HepG2 (cell line): ENCODE results near the gene CBY2. TPM values are rescaled to one million over a fixed set of nuclear protein-coding genes. Genes with fewer than 3 reads are reported as not detected.

Experiments used
- ATAC-seq: fragments of 200-7000 bp; cut with Tn5 transposase; 3 replicates; pipeline ENCODE4 v1.9.1; 2020; ENCODE audit warnings: mild to moderate bottlenecking, moderate library complexity
- BruUV-seq: library from RNA; stranded (reverse); fragments of 400-500 nt; replicated peaks from 2 replicates; lab custom pipeline; 2021; lab: Mats Ljungman, UMichigan
- CTCF ChIA-PET: fragments of 300-600 bp; formaldehyde crosslinking; extraction: SDS; loops from one replicate; lab custom pipeline; 2021; ENCODE audit warnings: low total read pairs, inconsistent platforms, low intra/inter-chr PET ratio; lab: Yijun Ruan, JAX
- POLR2A ChIA-PET: fragments of 350-600 bp; sonication (Branson Sonifier 250); formaldehyde crosslinking; loops from one replicate; lab custom pipeline; 2020; ENCODE audit warnings: antibody characterized with exemption, inconsistent platforms; lab: Yijun Ruan, JAX
- DNase-seq: peaks from one replicate; pipeline ENCODE4 v3.0.0-alpha.2; 2015; ENCODE audit warnings: low spot score
- FAIRE-seq: peaks from 3 replicates; lab custom pipeline; 2011; peaks lifted over from hg19 to GRCh38; lab: Jason Lieb, UNC
- H2AFZ ChIP-seq: one replicate; pipeline ENCODE4 v1.6.1; 2011; ENCODE audit warnings: low read length, inconsistent platforms
- H3K27ac ChIP-seq: fragments of 300-600 bp; 3 replicates; pipeline ENCODE4 v1.8.0; 2011; ENCODE audit warnings: mixed run types, mild to moderate bottlenecking, mixed read lengths, low read length, inconsistent platforms; ENCODE audit not compliant: insufficient read depth; ENCODE audit errors: extremely low read length
- H3K27me3 ChIP-seq, 2 experiments: fragments of 200-600 bp in 1 of 2; 2 replicates in 1 of 2; 3 replicates in 1 of 2; pipeline versions ENCODE4 v1.6.0 to v1.8.0; 2011; ENCODE audit warnings: low read length in 2 of 2, mild to moderate bottlenecking in 2 of 2, moderate library complexity in 2 of 2, inconsistent platforms in 1 of 2; ENCODE audit not compliant: insufficient read depth in 2 of 2, control insufficient read depth in 1 of 2
- H3K36me3 ChIP-seq, 2 experiments: fragments of 200-600 bp in 1 of 2; replicated peaks in 1 of 2; 2 replicates in 1 of 2; 3 replicates in 1 of 2; pipeline versions ENCODE4 v1.5.1 to v1.8.0; 2011; ENCODE audit warnings: low read length in 2 of 2, inconsistent platforms in 1 of 2; ENCODE audit not compliant: insufficient read depth in 2 of 2, control insufficient read depth in 1 of 2
- H3K4me1 ChIP-seq: 2 replicates; pipeline ENCODE4 v1.5.1; 2012; ENCODE audit warnings: low read length, inconsistent platforms; ENCODE audit not compliant: insufficient read depth
- H3K4me2 ChIP-seq: 2 replicates; pipeline ENCODE4 v1.6.0; 2011; ENCODE audit warnings: low read depth, low read length, inconsistent platforms
- H3K4me3 ChIP-seq, 3 experiments: fragments of 200-600 bp in 1 of 3; sonication (generic), shearing (Covaris generic) in 1 of 3; replicated peaks in 1 of 3; 2 replicates each; pipeline ENCODE4 v1.5.1; 2011 to 2016; ENCODE audit warnings: low read length in 3 of 3, inconsistent platforms in 2 of 3, low read depth in 2 of 3, mild to moderate bottlenecking in 2 of 3, control low read depth in 1 of 3, mixed read lengths in 1 of 3; ENCODE audit not compliant: insufficient read depth in 1 of 3
- H3K79me2 ChIP-seq: one replicate; pipeline ENCODE4 v1.6.1; 2011; ENCODE audit warnings: low read length, inconsistent platforms; ENCODE audit not compliant: insufficient read depth
- H3K9ac ChIP-seq: 2 replicates; pipeline ENCODE4 v1.6.0; 2011; ENCODE audit warnings: mild to moderate bottlenecking, low read depth, low read length, inconsistent platforms; ENCODE audit not compliant: insufficient read depth
- H3K9me3 ChIP-seq: 2 replicates; pipeline ENCODE4 v1.5.1; 2012; ENCODE audit warnings: mild to moderate bottlenecking, low read length
- H4K20me1 ChIP-seq: 2 replicates; pipeline ENCODE4 v1.6.0; 2011; ENCODE audit warnings: inconsistent platforms, mild to moderate bottlenecking, low read length, moderate library complexity; ENCODE audit not compliant: insufficient read depth
- NCOA1 ChIP-seq: sonication (generic); formaldehyde crosslinking; IDR thresholded peaks from 2 replicates; pipeline ENCODE4 v1.9.0; 2021; ENCODE audit warnings: missing genetic modification reagents
- PRDM10 ChIP-seq: sonication (generic); formaldehyde crosslinking; IDR thresholded peaks from 2 replicates; pipeline ENCODE4 v1.4.0; 2020; ENCODE audit warnings: low read depth, missing genetic modification reagents
- ZBTB20 ChIP-seq: sonication (generic); formaldehyde crosslinking; IDR thresholded peaks from 2 replicates; pipeline ENCODE4 v1.8.1; 2023; ENCODE audit warnings: missing genetic modification reagents, low read depth, mild to moderate bottlenecking, borderline replicate concordance
- WGBS: methylation state at CpG from one replicate; pipeline ENCODE4 v1.1.6; 2017; ENCODE audit warnings: low lambda C conversion rate; 5-methylcytosine and 5-hydroxymethylcytosine counted together
- in situ Hi-C: cut with HindIII; loops from 2 replicates; pipeline ENCODE4 v1.10.0; 2017; ENCODE audit warnings: low pct_unique_long_range_greater_than_20kb; ENCODE audit not compliant: extremely low pct_ligation_motif_present
- intact Hi-C: fragments of 100-400 bp; cut with micrococcal nuclease; formaldehyde crosslinking; loops from one replicate; pipeline ENCODE4 v1.10.0; 2022; ENCODE audit not compliant: unreplicated experiment
- polyA plus RNA-seq, 8 experiments: library from polyadenylated mRNA; depleted of rRNA in 3 of 8; stranded (reverse) in 7 of 8; unstranded in 1 of 8; fragments of >200 nt; fragmentation: Illumina TruSeq in 4 of 8; extraction: Trizol in 4 of 8; gene quantifications; 2 replicates each; pipeline versions ENCODE4 v1.2.1 to v1.2.3, GENCODE V29; 2011 to 2016; ENCODE audit warnings: low read depth in 4 of 8, missing spikeins in 1 of 8, mixed read lengths in 1 of 8; ENCODE audit not compliant: insufficient read depth in 1 of 8
- total RNA-seq, 5 experiments: library from RNA; depleted of rRNA; stranded (reverse); fragments of >200 nt; fragmentation: Illumina TruSeq; extraction: Trizol; gene quantifications; 2 replicates each; pipeline ENCODE4 v1.2.3, GENCODE V29; 2016; ENCODE audit warnings: low read depth in 1 of 5

The CBY2 gene
- total and polyA plus RNA-seq, 2 of the 13 experiments (the other 11 are each of a cell fraction or from before 2014, with no cell fraction given) = not detected

GRCh38 chr13:45713721-45714120 is 11.6 kb downstream of the CBY2 start (continued):
- TF ChIP-seq PRDM10 (CRISPR knock-in tag) = no peak

- WGBS = 54% methylated on average over 4 of the region's 18 CpGs
- ChIA-PET POLR2A (no interaction called here), CTCF (no interaction called here)
- no peaks in the 10 kb centered on the region for H3K36me3 ChIP-seq
- FAIRE-seq (no peak), DNase-seq (no peak), ATAC-seq (no peak)
- no peak overlapping the region for H3K27ac ChIP-seq
- H3K4me2 ChIP-seq = no peak overlapping the region
- no peaks in the 10 kb centered on the region for H3K79me2 ChIP-seq
- H3K27me3 ChIP-seq = peaks cover 0 to 16% of the 10 kb centered on the region in 2 experiments; a peak in 3 of 5 replicates
- in situ Hi-C loops = no loop called here
- BruUV-seq = no TSS peak
- H4K20me1 ChIP-seq = no peaks in the 10 kb centered on the region
- no peak overlapping the region for H2AFZ ChIP-seq
- H3K4me3 ChIP-seq = no peak overlapping the region
- no peaks in the 10 kb centered on the region for H3K4me1 ChIP-seq
- no peak overlapping the region for H3K9ac ChIP-seq
- no peaks in the 10 kb centered on the region for H3K9me3 ChIP-seq
- intact Hi-C loops = no loop called here
- no peak for TF ChIP-seq NCOA1 (CRISPR knock-in tag)
- TF ChIP-seq ZBTB20 (CRISPR knock-in tag) = no peak
These were observed 12.1 kb downstream of the CBY2 start for GRCh38 chr13:45714170-45714569.
